Endothelial cell of umbilical vein (primary cell): ENCODE data around the gene CIZ1. TPM values are rescaled to one million over a fixed set of nuclear protein-coding genes. Genes with fewer than 3 reads are reported as not detected.

Experiments used
- BruUV-seq: library from RNA; stranded (reverse); fragments of 400-500 nt; replicated peaks from 2 replicates; lab custom pipeline; 2021; lab: Mats Ljungman, UMichigan
- CTCF ChIA-PET: fragments of 300-600, 350-600 bp; sonication (Branson Sonifier 250); formaldehyde crosslinking; loops from one replicate; lab custom pipeline; 2021; ENCODE audit warnings: antibody characterized with exemption, inconsistent platforms; lab: Charles Lee
- POLR2A ChIA-PET: fragments of 300-600, 350-600 bp; sonication (Branson Sonifier 250); formaldehyde crosslinking; loops from one replicate; lab custom pipeline; 2021; ENCODE audit warnings: antibody characterized with exemption, inconsistent platforms; lab: Charles Lee
- DNase-seq: peaks from one replicate; pipeline ENCODE4 v3.0.0-alpha.2; 2011; ENCODE audit warnings: low read depth, low spot score
- FAIRE-seq: peaks from 2 replicates; lab custom pipeline; 2011; peaks lifted over from hg19 to GRCh38; lab: Jason Lieb, UNC
- H2AFZ ChIP-seq: 2 replicates; pipeline ENCODE4 v1.6.0; 2012; ENCODE audit warnings: low read depth, low read length, control low read depth, inconsistent platforms
- H3K27ac ChIP-seq: 2 replicates; pipeline ENCODE4 v1.5.1; 2011; ENCODE audit warnings: low read depth, mild to moderate bottlenecking, control low read depth, low read length, moderate library complexity; ENCODE audit not compliant: insufficient read depth
- H3K27me3 ChIP-seq, 2 experiments: 2 replicates each; pipeline versions ENCODE4 v1.6.0 to v1.6.1; 2011; ENCODE audit warnings: low read length in 2 of 2, mixed read lengths in 1 of 2; ENCODE audit not compliant: control insufficient read depth in 2 of 2, insufficient read depth in 2 of 2
- H3K36me3 ChIP-seq, 2 experiments: 2 replicates in 1 of 2; 3 replicates in 1 of 2; pipeline ENCODE4 v1.5.1; 2011; ENCODE audit warnings: low read length in 2 of 2, mild to moderate bottlenecking in 1 of 2, moderate library complexity in 1 of 2; ENCODE audit not compliant: control insufficient read depth in 2 of 2, insufficient read depth in 2 of 2; ENCODE audit errors: extremely low read depth in 1 of 2
- H3K4me1 ChIP-seq: 3 replicates; pipeline ENCODE4 v1.5.1; 2011; ENCODE audit warnings: mild to moderate bottlenecking, low read length; ENCODE audit not compliant: control insufficient read depth, insufficient read depth; ENCODE audit errors: extremely low read depth
- H3K4me2 ChIP-seq: 2 replicates; pipeline ENCODE4 v1.6.1; 2011; ENCODE audit warnings: low read length, control low read depth, mixed read lengths; ENCODE audit not compliant: insufficient read depth
- H3K4me3 ChIP-seq, 3 experiments: fragments of 200-600 bp in 1 of 3; sonication (generic), shearing (Covaris generic) in 1 of 3; replicated peaks in 1 of 3; 2 replicates each; pipeline ENCODE4 v1.5.1; 2011 to 2016; ENCODE audit warnings: control low read depth in 3 of 3, low read length in 3 of 3, mild to moderate bottlenecking in 2 of 3, inconsistent platforms in 1 of 3, low read depth in 1 of 3, moderate library complexity in 1 of 3; ENCODE audit not compliant: insufficient read depth in 1 of 3
- H3K79me2 ChIP-seq: 2 replicates; pipeline ENCODE4 v1.6.0; 2012; ENCODE audit warnings: low read length, inconsistent platforms; ENCODE audit not compliant: control insufficient read depth, insufficient read depth
- H3K9ac ChIP-seq: replicated peaks from 2 replicates; pipeline ENCODE3; 2011; ENCODE audit warnings: low read length, control low read depth; ENCODE audit not compliant: insufficient read depth; ENCODE audit errors: extremely low read depth
- H3K9me1 ChIP-seq: replicated peaks from 3 replicates; pipeline ENCODE4 v1.6.0; 2011; ENCODE audit warnings: mild to moderate bottlenecking, low read length; ENCODE audit not compliant: control insufficient read depth, insufficient read depth; ENCODE audit errors: extremely low read depth
- H3K9me3 ChIP-seq: replicated peaks from 2 replicates; pipeline ENCODE4 v1.5.1; 2012; ENCODE audit warnings: low read length, inconsistent platforms; ENCODE audit not compliant: control insufficient read depth, insufficient read depth
- H4K20me1 ChIP-seq: replicated peaks from 2 replicates; pipeline ENCODE3; 2011; ENCODE audit warnings: mild to moderate bottlenecking, low read length; ENCODE audit not compliant: control insufficient read depth, insufficient read depth; ENCODE audit errors: extremely low read depth
- GATA2 ChIP-seq: IDR thresholded peaks from 2 replicates; pipeline ENCODE4 v1.7.0; 2011; ENCODE audit warnings: low read depth, mild to moderate bottlenecking, moderate library complexity, mixed read lengths, low read length; ENCODE audit not compliant: insufficient read length, insufficient read depth
- POLR2A ChIP-seq: IDR thresholded peaks from 2 replicates; pipeline ENCODE4 v1.6.1; 2012; ENCODE audit warnings: low read depth, mild to moderate bottlenecking, control low read depth, low read length
- POLR2AphosphoS5 ChIP-seq: IDR thresholded peaks from 2 replicates; pipeline ENCODE4 v1.6.1; 2012; ENCODE audit warnings: low read depth, mild to moderate bottlenecking, control low read depth, low read length, moderate library complexity; ENCODE audit not compliant: insufficient read depth
- dilution Hi-C: fragments of 300-500 bp; cut with MboI; formaldehyde crosslinking; loops from one replicate; pipeline ENCODE4 v1.15.0; 2019; ENCODE audit warnings: low sequenced_read_pairs; ENCODE audit not compliant: extremely low pct_ligation_motif_present
- intact Hi-C: fragments of 100-400 bp; cut with micrococcal nuclease; formaldehyde crosslinking; loops from one replicate; pipeline ENCODE4 v1.10.0; 2022
- polyA plus RNA-seq, 4 experiments: library from polyadenylated mRNA; depleted of rRNA in 3 of 4; stranded (reverse) in 3 of 4; unstranded in 1 of 4; fragments of >200 nt; gene quantifications; 2 replicates each; pipeline versions ENCODE4 v1.2.1 to v1.2.3, GENCODE V29; 2011 to 2012; ENCODE audit warnings: missing spikeins in 1 of 4
- total RNA-seq: library from RNA; stranded (reverse); gene quantifications from 2 replicates; pipeline ENCODE4 v1.2.3, GENCODE V29; 2021
- TF ChIP-seq, protein P1 (sequence below), 2 donors: IDR thresholded peaks; 1 replicate in 1 of 2; 2 replicates in 1 of 2; pipeline ENCODE4 v1.5.1; 2011; ENCODE audit warnings: low read length in 2 of 2, mild to moderate bottlenecking in 2 of 2, moderate library complexity in 2 of 2, control low read depth in 1 of 2, inconsistent platforms in 1 of 2, low read depth in 1 of 2; ENCODE audit not compliant: insufficient read depth in 1 of 2; ENCODE audit errors: extremely low read depth in 1 of 2
- TF ChIP-seq, protein P2 (sequence below): IDR thresholded peaks from 2 replicates; pipeline ENCODE4 v1.6.1; 2011; ENCODE audit not compliant: insufficient read depth, insufficient read length

Gene CIZ1
- total and polyA plus RNA-seq, 2 donors (not counting 3 experiments of a cell fraction or from before 2014, with no cell fraction given), result 88.3 to 150 TPM

DNA sequence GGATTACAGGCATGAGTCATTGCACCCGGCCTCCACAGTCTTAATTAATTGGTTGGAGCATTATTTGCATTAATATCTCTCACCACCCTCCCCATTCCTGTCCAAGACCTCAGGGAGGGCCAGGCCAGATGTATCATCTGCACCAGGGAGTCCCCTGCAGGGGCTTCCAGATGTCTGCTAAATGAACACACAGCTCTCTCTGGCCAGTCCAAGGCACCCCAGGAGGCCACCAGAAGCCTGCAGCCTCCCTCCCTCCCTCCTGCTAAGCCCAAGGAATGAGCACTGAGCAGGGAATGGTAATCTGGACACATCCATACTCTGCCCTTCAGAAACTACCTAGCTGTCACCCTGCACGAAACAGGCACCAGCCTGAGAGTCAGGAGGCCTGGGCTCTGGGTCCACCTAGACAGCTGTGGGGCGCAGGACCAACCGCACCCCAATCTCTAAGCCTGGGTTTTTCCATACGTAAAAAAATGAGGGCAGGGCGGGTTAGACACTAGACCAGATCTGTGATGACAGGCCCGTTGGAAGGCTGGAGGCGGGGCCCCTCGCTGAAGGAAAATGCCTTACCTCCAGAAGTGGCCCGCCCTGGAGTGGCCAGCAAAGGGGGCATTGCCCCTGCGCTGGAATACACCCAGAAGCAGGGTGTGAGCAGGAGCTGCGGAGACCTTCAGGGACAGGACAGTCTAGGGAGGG, 8.3 kb downstream of the CIZ1 start:
- Histone ChIP-seq H3K9me1 (no peaks in the 10 kb centered on the region), H3K27ac (no peak overlapping the region), H2AFZ (no peak overlapping the region), H3K9me3 (no peaks in the 10 kb centered on the region), H3K4me1 (no peaks in the 10 kb centered on the region), H3K79me2 (peaks cover 2% of the 10 kb centered on the region), H3K4me3 (no peak overlapping the region), H4K20me1 (no peaks in the 10 kb centered on the region), H3K9ac (no peak overlapping the region), H3K4me2 (no peak overlapping the region), H3K27me3 (no peaks in the 10 kb centered on the region), H3K36me3 (peaks cover 22 to 45% of the 10 kb centered on the region in 2 experiments)
- dilution Hi-C loops (no loop called here), intact Hi-C loops (loop anchor here (1.0 to 5.0 kb wide), 2 partner anchors 8 to 159 kb away; partner anchors contain the start of genes CIZ1 and SLC27A4)
- POLR2A ChIA-PET, result no interaction called here
- CTCF ChIA-PET, result interaction anchor here (0.8 to 2.0 kb wide), 8 partner anchors 10 to 158 kb away, joined by 3 to 9 read pairs (median 4); no protein-coding TSS in a partner anchor
- DNase-seq, result no peak
- BruUV-seq, result no TSS peak
- no peak for FAIRE-seq
- no peak for TF ChIP-seq POLR2A
- TF ChIP-seq, protein P1, sequence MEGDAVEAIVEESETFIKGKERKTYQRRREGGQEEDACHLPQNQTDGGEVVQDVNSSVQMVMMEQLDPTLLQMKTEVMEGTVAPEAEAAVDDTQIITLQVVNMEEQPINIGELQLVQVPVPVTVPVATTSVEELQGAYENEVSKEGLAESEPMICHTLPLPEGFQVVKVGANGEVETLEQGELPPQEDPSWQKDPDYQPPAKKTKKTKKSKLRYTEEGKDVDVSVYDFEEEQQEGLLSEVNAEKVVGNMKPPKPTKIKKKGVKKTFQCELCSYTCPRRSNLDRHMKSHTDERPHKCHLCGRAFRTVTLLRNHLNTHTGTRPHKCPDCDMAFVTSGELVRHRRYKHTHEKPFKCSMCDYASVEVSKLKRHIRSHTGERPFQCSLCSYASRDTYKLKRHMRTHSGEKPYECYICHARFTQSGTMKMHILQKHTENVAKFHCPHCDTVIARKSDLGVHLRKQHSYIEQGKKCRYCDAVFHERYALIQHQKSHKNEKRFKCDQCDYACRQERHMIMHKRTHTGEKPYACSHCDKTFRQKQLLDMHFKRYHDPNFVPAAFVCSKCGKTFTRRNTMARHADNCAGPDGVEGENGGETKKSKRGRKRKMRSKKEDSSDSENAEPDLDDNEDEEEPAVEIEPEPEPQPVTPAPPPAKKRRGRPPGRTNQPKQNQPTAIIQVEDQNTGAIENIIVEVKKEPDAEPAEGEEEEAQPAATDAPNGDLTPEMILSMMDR (IDR thresholded peaks at IDR 0.05; ENCODE audit: extremely low read depth in 1 of 2, insufficient read depth in 1 of 2, low read depth in 1 of 2, low read length in 2 of 2), result no peak
- TF ChIP-seq GATA2, result no peak
- TF ChIP-seq POLR2AphosphoS5, result no peak
- TF ChIP-seq, protein P2, sequence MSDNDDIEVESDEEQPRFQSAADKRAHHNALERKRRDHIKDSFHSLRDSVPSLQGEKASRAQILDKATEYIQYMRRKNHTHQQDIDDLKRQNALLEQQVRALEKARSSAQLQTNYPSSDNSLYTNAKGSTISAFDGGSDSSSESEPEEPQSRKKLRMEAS, result no peak
